Right renal pelvis (tissue), 4 donors: ENCODE results near the gene CTNNBL1. TPM values are rescaled to one million over a fixed set of nuclear protein-coding genes. Genes with fewer than 3 reads are reported as not detected.
A peak's percentile ranks its signal among the peaks of the same experiment; 100 is the strongest.
"Not testable (repeated sequence)": the region's sequence is repeated elsewhere in the genome, so short reads cannot be mapped to it uniquely, and the experiment has no call there.

Experiments
- DNase-seq, 4 donors: peaks; one replicate each; pipeline ENCODE4 v3.0.0-alpha.2; 2013; ENCODE audit warnings: low read depth in 4 of 4, low spot score in 3 of 4, missing footprints in 1 of 4
- polyA plus RNA-seq, 4 donors: library from polyadenylated mRNA; unstranded; fragments of 120-200 nt; gene quantifications; one replicate each; pipeline ENCODE4 v1.2.1, GENCODE V29; 2013; ENCODE audit not compliant: insufficient read length in 4 of 4

Gene CTNNBL1
- 10 to 100 TPM; 45.6 to 53.7 (median 50.5) TPM for polyA plus RNA-seq

GRCh38 chr20:37693635-37694626, at the start of gene CTNNBL1:
CTNNBL1 (plus strand) TSS chr20:37694030; CDS start chr20:37694123, 93 bp downstream.
- peak; percentile 88 to 94 (median 93) for DNase-seq

GRCh38 chr20:37644605-37645004, 49.2 kb upstream of the CTNNBL1 start:
- DNase-seq = no peak

GRCh38 chr20:37647946-37648345, 45.9 kb upstream of the CTNNBL1 start:
- DNase-seq = no peak

- DNase-seq = no peak
Observed at GRCh38 chr20:37649017-37649416, 44.8 kb upstream of the CTNNBL1 start.

- no peak for DNase-seq
Observed at GRCh38 chr20:37649676-37650370, 44.0 kb upstream of the CTNNBL1 start.

GRCh38 chr20:37650661-37651060, 43.2 kb upstream of the CTNNBL1 start:
- no peak for DNase-seq

- no peak for DNase-seq
Observed at GRCh38 chr20:37651932-37652331, 41.9 kb upstream of the CTNNBL1 start.

- no peak for DNase-seq
Observed at GRCh38 chr20:37656945-37657344, 36.9 kb upstream of the CTNNBL1 start.

- DNase-seq = peak in 1 of 4 donors; percentile 6
Observed at GRCh38 chr20:37657924-37658804, 35.7 kb upstream of the CTNNBL1 start.

- no peak for DNase-seq
Observed at GRCh38 chr20:37661519-37661918, 32.3 kb upstream of the CTNNBL1 start.

GRCh38 chr20:37662308-37662707, 31.5 kb upstream of the CTNNBL1 start:
- DNase-seq = no peak

- DNase-seq = not testable (repeated sequence)
Observed at GRCh38 chr20:37664595-37664994, 29.2 kb upstream of the CTNNBL1 start.

GRCh38 chr20:37668166-37668565, 25.7 kb upstream of the CTNNBL1 start:
- DNase-seq = no peak

GRCh38 chr20:37669062-37669772, 24.6 kb upstream of the CTNNBL1 start:
- DNase-seq = no peak

- no peak for DNase-seq
Observed at GRCh38 chr20:37669773-37670236, 24.0 kb upstream of the CTNNBL1 start.

- DNase-seq = no peak
Observed at GRCh38 chr20:37670351-37670791, 23.5 kb upstream of the CTNNBL1 start.

GRCh38 chr20:37672143-37672542, 21.7 kb upstream of the CTNNBL1 start:
- DNase-seq = no peak

GRCh38 chr20:37673444-37673843, 20.4 kb upstream of the CTNNBL1 start:
- no peak for DNase-seq

GRCh38 chr20:37676440-37676839, 17.4 kb upstream of the CTNNBL1 start:
- no peak for DNase-seq
